PC-9 (cell line): ENCODE data around the gene KIF26B.

Experiments
- CTCF ChIP-seq: fragments of 200-600 bp; sonication (generic); conservative IDR thresholded peaks from 2 replicates; pipeline ENCODE4 v1.6.1; 2017; ENCODE audit warnings: mixed run types, antibody characterized with exemption, mild to moderate bottlenecking, moderate library complexity
- EZH2 ChIP-seq: fragments of 200-600 bp; sonication (generic); IDR thresholded peaks from 2 replicates; pipeline ENCODE4 v1.8.0; 2017; ENCODE audit warnings: antibody characterized with exemption, low read depth

GRCh38 chr1:245142976-245143375 lies 11.8 kb upstream of the KIF26B start:
- no peak for TF ChIP-seq CTCF
- no peak for TF ChIP-seq EZH2
